ENCODE results near the gene SLAIN2.

The SLAIN2 gene

DNA sequence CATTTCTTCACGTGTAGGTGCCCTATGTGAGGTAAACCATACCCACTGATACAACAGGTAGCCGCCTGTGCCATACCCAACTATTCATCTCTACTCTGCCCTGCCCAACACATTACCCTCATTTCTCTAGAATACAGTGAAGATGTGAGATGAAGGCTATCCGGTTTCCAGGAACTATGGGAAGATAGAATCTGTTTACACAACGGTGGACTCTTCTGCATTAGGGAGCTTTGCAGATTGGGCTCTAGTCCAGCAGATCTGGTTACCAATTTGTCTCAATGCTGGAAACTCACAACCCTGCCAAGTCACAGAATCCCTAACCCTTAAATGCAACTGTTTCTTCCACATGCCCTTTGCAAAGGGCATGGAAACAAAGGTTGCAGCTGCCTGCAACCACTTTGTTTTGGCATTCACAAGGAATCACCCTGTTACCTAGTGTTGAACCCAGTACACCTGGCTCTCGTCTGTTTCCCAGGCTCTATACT, 6.4 kb upstream of the SLAIN2 start:
- DNase-seq: no peak

DNA sequence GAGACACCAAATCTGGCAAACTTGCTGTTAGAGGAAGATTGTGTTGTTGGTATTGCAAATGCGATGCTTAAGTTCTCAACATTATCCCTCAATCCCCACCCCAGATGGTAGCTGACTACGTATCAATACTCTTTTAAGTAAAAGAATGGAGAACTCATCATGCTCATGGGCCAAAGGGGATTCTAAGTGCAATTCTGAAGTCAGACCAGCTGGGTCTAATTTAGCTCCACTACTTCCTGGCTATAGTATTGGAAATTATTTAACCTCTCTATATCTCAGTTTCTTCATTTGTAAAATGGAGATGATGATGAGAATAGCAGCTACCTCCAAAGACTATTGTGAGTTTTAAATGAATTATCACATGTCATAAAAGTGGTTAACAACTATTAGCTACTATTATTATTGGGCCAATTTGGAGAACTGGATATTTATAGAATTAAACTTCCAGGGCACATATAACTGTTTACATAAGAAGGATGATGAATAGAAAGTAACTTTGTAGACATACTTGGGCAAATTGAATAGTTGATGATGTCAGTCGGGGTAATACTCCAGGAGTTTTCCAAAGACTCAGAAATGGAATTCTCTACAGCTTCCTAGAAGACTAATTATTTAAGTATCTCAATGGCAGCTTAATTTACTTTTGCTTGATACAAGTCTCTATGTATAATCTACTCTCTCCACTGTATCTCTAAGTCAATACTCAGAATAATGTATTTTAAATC, 5.0 kb upstream of the SLAIN2 start:
- DNase-seq: no peak

DNA sequence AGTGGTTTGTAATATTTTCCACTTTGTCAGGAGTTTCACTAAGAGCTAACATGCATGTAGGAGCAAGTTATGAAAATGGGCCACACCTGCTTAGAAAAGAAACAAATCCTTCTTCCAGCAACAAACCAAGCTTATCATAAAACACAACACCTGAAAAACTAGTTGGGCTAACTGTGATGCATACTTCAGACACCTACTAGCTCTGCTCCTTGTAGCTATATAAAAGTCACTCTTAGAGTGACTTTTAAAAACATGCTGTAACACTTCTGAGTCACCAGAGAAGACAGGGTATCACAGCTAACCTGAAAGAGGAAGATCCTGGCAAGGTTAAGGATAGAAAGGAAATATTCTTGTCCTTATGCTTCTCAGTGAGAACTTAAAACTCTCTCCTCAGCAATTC, 3.6 kb upstream of the SLAIN2 start:
- no peak for DNase-seq

DNA sequence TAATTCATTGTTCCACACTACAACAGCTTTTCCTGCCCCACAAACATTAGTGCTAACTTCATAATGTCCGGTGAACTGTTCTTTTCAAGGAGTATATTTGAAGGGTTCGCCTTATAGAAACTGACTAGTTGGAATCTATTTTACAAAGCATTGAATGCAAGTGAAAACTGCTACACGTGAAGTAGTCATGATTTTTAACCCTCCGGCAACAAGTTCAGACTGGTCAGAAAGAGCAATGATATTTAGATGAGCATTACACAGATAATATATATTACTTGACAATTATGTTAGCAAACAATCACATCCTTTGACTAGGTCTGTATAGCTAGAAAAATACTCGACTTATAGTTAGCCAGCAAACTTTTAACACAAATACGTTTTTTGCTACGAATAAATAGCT, 1.7 kb upstream of the SLAIN2 start:
- DNase-seq: no peak

DNA sequence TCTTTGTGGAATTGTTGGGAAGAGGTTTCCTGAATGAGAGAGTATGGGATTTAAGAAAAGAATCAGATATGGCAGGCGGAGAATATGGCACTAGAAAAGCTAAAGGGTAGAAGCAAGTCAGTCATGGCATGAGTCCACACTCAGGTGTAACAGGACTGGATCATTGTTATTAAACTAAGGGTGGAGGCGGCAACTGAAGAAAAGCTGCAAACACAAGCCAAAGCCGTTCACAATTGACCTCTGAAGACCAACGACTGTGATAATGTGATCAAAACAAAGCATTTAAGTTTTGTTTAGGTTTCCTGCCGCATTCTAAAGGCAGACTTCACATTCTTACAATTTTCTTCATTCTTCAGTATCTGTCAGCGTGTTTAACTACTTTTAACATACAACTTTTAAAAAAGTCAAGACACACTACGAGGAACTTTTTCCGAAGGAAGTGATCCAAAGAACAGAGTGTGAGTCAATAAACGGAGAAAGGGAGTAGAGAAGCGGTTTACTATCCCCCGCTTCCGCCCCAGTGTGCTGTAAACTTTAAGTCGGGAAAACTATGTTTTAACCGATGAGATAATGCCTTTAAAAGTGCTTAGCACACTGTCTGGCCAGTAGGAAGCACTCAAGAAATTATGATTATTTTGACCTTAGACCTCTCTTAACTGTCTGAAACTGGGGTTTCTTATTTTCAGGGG, 909 bp upstream of the SLAIN2 start:
- DNase-seq: peak; percentile 71

DNA sequence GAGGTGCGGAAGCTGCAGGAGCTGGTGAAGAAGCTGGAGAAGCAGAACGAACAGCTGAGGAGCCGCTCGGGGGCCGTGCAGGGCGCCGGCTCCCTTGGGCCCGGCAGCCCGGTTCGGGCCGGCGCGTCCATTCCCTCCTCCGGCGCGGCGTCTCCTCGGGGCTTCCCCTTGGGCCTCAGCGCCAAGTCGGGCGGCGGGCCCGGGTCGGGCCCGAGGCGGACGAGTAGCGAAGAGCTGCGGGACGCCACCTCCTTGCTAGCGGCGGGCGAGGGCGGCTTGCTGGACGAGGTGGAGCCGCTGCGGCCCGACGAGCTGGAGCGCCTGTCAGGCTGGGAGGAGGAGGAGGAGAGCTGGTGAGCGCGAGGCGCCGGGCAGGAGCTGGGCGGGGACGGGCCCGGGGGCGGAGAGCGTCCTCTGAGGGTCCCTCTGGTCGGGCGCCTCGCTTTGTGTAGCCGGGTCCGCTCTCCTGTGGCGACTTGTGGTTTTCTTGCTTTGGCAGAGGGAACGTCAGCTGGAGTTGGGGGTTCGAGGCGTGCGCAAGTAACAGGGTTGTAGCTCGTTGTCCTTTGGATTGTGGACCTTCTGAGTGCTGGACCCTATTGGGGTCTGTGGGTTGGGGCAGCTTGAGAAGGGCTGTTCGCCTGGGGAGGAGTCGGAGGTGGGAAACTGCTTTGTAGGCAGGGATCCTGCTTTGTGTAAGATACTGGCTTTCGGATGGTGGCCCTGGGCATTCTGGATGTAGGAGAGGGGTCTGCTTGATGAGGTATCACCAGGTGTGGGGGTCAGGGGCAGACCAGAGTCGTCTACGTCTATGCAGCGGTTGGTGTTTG, 662 bp downstream of the SLAIN2 start:
- DNase-seq: peak; percentile 17

DNA sequence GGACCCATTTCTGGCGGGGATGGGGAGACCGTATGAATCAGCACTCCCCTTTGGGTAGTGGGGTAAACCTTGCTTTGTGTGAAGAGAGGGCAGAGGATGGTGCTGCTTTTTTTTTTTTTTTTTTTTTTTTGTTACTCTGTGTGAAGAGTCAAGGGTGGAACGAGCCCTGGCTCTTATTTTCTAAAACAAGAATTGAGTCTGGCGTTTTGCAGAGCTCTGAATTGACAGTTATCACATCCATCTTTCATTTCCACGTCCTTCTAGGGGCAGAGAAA, 1.2 kb downstream of the SLAIN2 start:
- DNase-seq: no peak

DNA sequence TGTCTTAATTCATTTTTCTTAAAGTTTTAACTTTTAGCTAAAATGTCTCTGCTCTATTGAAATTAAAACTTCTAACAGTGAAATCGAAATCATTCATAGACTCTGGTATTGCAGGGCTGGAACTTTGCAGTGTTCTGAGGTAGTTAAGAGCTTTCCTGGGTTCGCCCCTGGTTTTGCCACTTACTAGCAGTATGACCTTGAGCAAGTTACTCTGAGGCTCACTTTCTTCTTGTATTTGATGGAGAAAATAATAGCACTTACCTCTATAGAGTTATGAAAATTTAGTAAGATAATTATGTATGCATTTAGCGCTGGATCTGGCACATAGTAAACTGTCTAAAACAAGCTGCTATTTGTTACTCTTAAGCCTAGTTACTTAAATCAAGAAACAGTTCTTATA, 1.7 kb downstream of the SLAIN2 start:
- no peak for DNase-seq

DNA sequence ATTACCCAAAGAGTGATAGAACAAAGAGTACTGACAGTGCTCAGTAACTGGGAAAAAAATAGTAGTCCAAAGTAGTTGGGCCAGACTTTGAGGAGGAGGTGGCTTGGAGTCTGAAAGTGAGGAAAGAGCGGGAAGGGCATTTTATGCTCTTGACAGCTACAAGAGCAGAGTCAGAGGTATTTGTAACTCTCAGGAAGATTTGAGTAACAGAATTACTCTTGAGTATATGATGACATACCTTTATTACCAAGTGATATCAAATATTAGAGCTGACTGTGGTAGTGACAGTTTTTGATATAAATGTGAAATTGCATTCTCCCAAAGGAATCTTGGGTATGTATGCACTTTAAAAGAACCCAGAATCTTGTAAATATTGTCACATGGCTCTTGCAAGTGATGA, 2.2 kb downstream of the SLAIN2 start:
- DNase-seq: no peak

DNA sequence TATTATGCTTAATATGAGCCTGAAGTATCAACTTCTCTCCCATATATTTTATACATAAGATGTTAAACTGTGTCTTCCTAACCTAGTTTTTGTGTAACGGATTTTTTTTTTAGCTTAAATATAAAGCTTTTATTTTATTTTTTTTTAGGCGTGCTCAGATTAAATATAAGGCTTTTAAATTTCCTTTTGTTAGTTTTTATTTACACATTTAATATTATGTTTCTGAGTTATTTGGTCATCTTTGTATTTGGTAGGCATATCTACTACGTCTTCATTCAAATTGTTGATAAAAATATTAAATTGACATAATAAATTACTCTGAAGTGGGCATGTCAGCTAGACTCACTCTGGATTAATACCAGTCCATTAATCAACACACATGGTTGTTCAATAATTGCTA, 4.2 kb downstream of the SLAIN2 start:
- no peak for DNase-seq

DNA sequence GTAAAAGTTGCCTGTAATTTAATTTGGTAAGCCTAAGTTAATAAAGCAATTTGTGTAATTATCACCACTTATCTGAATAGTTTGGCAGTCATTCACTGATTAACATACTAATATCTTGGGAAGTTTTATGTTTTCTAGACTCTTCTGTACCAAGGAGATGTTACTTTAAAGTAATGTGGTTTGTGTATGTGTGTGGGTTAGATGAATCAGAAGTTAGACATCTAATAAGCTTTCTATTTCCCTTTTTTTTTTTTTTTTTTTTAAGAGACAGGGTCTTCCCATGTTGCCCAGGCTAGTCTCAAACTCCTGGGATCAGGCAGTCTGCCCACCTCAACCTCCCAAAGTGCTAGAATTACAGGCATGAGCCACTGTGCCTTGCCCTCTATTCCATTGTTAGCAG, 5.3 kb downstream of the SLAIN2 start:
- DNase-seq: peak; percentile 35

DNA sequence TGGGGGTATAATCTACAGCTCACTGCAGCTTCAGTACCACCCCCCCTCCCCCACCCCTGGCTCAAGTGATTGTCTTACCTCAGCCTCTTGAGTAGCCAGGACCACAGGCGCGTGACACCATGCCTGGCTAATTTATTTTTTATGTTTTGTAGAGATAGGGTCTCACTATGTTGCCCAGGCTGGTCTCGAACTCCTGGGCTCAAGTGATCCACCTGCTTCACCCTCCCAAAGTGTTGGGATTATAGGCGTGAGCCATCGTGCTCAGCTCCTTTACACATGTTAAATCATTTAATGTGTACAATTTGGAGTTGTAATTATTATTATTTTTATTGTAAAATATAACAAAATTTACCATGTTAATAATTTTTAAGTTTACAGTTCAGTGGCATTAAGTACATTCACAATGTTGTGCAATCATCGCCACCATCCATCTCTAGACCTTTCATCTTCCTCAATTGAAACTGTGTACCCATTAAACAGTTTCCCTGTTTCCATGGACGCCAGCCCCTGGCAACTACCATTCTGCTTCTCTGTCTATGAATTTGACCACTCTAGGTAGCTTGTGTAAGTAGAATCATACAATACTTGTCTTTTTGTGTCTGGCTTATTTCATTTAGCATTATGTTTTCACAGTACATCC, 6.1 kb downstream of the SLAIN2 start:
- DNase-seq: no peak

DNA sequence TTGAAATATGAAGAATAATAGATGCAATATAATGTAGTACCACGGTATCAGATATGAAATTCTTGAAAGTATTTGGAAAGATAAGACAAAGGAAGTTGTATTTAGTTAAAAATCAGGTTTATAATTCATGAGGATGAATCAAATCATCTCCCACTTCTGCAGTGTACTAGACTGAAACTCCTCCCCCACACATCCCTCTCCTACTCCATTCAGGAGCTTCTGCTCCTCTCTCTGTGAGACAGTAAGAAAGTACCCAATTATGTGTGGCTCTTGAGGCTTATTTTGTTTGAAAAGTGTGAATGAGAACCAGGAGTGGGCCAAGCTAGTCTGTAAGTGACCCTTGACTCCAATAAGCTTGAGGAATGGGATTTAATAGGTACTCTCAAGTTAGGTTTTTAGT, 9.5 kb downstream of the SLAIN2 start:
- no peak for DNase-seq

DNA sequence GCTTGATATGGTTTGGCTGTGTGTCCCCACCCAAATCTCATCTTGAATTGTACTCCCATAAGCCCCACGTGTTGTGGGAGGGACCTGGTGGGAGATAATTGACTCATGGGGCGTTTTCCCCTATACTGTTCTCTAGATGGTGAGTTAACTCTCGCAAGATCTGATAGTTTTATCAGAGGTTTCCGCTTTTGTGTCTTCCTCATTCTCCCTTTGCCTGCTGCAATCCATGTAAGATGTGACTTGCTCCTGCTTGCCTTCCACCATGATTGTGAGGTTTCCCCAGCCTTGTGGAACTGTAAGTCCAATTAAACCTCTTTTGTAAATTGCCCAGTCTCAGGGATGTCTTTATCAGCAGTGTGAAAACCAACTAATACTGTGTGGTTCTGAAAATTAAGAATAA, 11.5 kb downstream of the SLAIN2 start:
- DNase-seq: no peak

DNA sequence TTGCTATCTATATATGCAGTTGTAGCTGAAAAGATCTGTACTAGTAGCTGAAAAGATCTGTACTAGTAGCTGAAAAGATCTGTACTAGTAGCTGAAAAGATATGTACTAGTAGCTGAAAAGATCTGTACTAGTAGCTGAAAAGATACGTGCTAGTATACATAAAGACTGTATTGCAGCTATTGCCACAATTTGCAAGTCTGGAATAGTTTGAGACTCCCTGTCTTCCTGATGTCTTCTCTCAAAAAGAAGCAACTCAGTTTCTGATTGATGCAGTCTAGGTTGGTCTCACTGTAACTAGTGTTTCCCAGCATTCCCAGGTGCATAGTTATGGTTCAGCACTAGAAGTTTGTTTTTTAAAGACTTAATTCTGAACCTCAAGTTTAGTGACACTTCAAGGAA, 15.0 kb downstream of the SLAIN2 start:
- DNase-seq: no peak

DNA sequence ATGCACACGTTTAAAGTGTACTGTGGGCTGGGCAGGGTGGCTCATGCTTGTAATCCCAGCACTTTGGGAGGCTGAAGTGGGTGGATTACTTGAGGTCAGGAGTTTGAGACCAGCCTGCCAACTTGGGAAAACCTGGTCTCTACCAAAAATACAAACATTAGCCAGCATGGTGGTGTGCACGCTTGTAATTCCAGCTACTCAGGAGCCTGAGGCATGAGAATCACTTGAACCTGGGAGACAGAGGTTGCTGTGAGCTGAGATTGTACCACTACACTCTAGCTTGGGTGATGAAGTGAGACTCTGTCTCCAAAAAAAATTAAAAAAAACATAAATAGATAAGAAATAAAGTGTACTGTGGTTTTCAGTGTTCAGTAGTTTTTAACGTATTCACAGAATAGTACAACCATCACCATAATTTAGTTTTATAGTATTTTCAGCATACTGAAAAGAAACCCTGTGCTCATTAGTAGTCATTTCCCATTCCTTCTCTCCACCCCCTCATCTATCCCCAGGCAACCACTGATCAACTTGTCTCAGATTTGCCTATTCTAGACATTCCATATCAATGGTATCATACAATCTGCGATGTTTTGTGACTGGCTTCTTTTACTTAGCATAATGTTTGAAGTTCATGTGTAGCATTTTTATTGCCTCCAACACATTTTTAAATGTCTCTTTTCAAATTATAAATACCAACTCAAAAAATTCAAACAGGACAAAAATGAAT, 19.1 kb downstream of the SLAIN2 start:
- DNase-seq: peak; percentile 61

DNA sequence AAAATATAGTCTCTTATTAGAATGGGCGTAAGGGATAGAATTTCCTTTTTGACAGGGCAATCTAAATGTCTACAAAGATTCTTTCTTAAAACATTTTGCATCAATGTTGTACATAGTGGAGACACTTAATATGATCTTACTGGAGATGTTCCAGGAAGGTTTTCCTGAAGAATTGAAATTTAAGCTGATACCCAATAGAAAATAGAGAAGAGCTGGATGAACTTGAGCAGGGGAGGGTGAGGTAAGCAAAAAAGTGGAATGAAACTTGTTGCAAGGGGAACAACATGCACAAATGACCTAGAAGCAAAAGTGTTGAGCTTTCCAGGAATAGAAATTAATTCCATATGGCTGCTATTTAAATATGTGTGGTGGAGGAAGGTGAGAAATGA, 19.7 kb downstream of the SLAIN2 start:
- no peak for DNase-seq

DNA sequence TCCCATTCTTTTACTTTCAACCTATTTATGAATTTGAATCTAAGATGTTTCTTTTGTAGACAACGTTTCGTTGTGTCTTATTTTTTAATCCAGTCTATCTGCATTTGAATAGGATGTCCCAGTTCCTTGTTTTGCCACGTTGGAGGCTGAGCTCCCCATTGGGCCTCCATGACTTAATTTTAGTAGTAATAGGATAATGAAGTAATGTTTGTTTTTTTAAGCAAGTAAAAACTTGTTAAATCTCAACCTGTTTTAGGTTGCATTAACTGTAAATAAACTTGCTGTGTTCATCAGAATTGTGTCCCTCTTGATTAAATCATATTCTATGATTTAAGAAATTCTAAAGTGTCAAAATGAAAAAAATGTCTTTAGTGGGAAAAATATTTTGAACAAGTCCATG, 25.3 kb downstream of the SLAIN2 start:
- no peak for DNase-seq

DNA sequence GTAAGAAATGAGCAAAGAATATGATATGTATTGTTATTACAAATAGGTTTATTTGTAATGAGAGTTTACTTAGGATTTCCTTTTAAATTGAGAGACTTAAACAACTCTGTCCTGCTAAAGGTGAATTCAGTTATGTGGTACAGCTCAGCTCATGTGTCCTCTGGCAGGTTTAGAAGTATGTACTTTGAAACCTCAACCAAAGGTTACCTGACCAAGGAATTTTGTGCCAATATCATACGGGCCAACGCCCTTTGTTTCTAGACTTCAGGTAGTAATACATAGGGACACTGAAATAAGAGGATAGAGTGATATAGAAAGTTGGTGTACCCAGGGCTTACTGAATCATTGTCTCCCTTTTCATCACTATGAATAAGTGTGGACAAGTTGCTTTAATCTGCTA, 25.7 kb downstream of the SLAIN2 start:
- no peak for DNase-seq

DNA sequence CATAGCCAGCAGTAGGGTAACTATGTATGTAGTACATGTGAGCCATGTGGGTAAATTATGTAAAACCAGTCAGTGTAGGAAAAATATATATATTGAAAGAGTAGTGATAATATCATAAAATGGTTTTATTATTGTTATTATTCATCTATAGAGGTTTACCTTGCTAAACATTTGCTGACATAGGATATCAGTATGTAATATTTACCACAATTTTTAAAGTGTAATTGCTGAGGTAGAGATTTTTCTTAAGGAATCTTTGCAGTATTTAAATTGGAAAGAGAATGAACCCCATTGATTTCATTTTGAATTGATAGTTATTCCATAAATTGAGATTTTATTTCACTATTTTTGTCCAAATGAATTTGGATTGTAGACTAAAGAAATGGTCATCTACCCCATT, 27.1 kb downstream of the SLAIN2 start:
- no peak for DNase-seq

DNA sequence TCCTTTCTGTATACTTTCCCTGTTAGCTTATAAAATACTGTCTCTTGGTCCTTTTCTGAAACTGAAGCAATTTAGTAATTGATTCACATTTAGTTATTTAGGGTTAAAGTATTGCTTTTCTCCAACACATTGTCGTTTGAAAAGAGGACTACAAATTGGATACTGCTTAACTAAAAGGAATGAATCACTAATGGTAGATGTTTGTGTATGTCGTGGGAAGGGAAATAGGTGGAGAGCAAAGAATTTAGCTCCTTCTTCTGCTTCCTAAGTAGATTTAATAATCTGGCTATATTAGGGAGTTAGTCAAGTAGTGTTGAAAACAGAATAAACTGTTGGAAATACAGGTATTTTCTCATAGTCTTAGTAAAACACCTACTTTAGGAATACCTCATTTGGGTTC, 27.9 kb downstream of the SLAIN2 start:
- no peak for DNase-seq

DNA sequence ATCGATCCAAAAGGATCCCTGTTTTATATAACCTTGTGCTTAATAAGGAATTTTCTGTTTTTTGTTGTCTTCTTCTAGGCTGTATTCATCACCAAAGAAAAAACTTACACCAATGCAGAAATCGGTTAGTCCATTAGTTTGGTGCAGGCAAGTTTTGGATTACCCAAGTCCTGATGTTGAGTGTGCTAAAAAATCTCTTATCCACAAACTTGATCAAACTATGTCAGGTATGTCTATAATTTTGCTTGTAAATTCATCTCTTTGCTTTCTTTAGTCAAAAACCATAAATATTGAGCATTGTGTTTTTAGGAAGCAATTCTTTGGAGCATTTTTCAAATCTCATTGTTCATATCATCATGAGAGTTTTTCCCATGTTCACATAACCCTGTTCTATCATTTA, 28.4 kb downstream of the SLAIN2 start:
- DNase-seq: no peak

All from HCEC 1CT (cell line).